Measurements from ENCODE around the gene FGF14. TPM values are rescaled to one million over a fixed set of nuclear protein-coding genes. Genes with fewer than 3 reads are reported as not detected.

FGF14 gene
- total RNA-seq, 3 donors from 2014 or later (not counting 1 experiment from before 2014, with no cell fraction given) = not detected

DNA sequence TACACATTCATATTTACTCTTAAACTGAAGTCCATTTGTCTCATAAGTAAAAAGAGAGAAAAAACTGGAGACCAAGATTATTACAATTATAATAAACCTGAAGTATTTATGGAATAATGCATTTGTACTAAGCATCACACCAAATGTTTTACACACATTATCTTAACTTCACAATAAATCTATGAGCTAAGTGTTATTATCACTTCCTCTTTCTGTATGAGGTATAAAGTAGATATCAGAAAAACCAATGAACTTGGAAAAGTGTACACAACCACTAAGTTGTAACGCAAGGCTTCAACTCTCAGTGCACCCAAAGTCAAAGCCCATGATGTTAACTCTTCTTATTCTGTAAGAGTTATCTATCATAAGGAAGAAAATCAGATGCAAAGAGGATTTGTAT lies 274.7 kb downstream of the FGF14 start:
- no peak for DNase-seq
- no peaks in the 10 kb centered on the region for H3K27me3 ChIP-seq (ENCODE audit: control insufficient read depth, insufficient read depth, low read length)
- no peaks in the 10 kb centered on the region for H3K27me3 Mint-ChIP-seq (ENCODE audit: low read depth in 2 of 2)
- H3K36me3 Mint-ChIP-seq = no peaks in the 10 kb centered on the region
- TF ChIP-seq, protein P1, sequence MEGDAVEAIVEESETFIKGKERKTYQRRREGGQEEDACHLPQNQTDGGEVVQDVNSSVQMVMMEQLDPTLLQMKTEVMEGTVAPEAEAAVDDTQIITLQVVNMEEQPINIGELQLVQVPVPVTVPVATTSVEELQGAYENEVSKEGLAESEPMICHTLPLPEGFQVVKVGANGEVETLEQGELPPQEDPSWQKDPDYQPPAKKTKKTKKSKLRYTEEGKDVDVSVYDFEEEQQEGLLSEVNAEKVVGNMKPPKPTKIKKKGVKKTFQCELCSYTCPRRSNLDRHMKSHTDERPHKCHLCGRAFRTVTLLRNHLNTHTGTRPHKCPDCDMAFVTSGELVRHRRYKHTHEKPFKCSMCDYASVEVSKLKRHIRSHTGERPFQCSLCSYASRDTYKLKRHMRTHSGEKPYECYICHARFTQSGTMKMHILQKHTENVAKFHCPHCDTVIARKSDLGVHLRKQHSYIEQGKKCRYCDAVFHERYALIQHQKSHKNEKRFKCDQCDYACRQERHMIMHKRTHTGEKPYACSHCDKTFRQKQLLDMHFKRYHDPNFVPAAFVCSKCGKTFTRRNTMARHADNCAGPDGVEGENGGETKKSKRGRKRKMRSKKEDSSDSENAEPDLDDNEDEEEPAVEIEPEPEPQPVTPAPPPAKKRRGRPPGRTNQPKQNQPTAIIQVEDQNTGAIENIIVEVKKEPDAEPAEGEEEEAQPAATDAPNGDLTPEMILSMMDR (IDR thresholded peaks at IDR 0.05) = no peak
- no peak overlapping the region for H3K27ac ChIP-seq (ENCODE audit: low read length)
- no peak overlapping the region for H3K4me3 Mint-ChIP-seq
- H3K4me1 Mint-ChIP-seq = no peaks in the 10 kb centered on the region
- H3K9me3 Mint-ChIP-seq = peaks cover 0 to 5% of the 10 kb centered on the region in 2 donors
- no peaks in the 10 kb centered on the region for H3K4me1 ChIP-seq (ENCODE audit: control insufficient read depth, insufficient read depth, low read length)
- H3K27ac Mint-ChIP-seq = no peak overlapping the region
- WGBS (ENCODE audit: insufficient coverage) = no CpG with 5 or more reads among the region's 1 CpG
- ATAC-seq = no peak
- intact Hi-C loops (cut with micrococcal nuclease) = no loop called here
- H3K36me3 ChIP-seq (ENCODE audit: control insufficient read depth, insufficient read depth, low read length) = no peaks in the 10 kb centered on the region
- H3K9me3 ChIP-seq (ENCODE audit: control insufficient read depth, insufficient read depth, low read length) = no peaks in the 10 kb centered on the region
- H3K4me3 ChIP-seq (ENCODE audit: low read length) = no peak overlapping the region

DNA sequence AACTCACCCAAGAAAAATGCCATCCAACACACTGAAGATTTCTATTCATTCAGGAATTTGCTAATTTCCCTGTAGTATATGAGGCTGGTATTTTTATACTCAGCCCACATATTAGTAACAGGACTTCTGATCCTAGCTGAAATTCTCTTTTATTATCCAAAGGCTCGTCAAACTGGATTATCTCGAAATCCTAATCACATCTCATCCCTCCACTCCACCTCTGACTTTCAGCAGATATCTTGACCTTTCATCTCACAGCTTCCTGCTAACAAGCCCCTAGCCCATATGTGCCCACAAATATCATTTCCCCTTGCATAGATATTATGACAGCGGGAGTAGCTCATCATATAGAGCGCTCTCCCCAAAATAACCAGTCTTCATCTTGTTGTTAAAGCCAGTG lies 279.7 kb downstream of the FGF14 start:
- H3K4me1 Mint-ChIP-seq = no peaks in the 10 kb centered on the region
- Histone ChIP-seq H3K27ac (ENCODE audit: low read length) (no peak overlapping the region), H3K4me3 (ENCODE audit: low read length) (no peak overlapping the region), H3K4me1 (ENCODE audit: control insufficient read depth, insufficient read depth, low read length) (no peaks in the 10 kb centered on the region), H3K9me3 (ENCODE audit: control insufficient read depth, insufficient read depth, low read length) (no peaks in the 10 kb centered on the region), H3K36me3 (ENCODE audit: control insufficient read depth, insufficient read depth, low read length) (no peaks in the 10 kb centered on the region), H3K27me3 (ENCODE audit: control insufficient read depth, insufficient read depth, low read length) (no peaks in the 10 kb centered on the region)
- intact Hi-C loops (cut with micrococcal nuclease) = no loop called here
- H3K27ac Mint-ChIP-seq = no peak overlapping the region
- 73% methylated on average over 4 of the region's 4 CpGs for WGBS (ENCODE audit: insufficient coverage)
- H3K27me3 Mint-ChIP-seq (ENCODE audit: low read depth in 2 of 2) = no peaks in the 10 kb centered on the region
- no peak for ATAC-seq
- peaks cover 0 to 11% of the 10 kb centered on the region in 2 donors for H3K9me3 Mint-ChIP-seq
- H3K4me3 Mint-ChIP-seq = no peak overlapping the region
- TF ChIP-seq, protein P1 (IDR thresholded peaks at IDR 0.05) = no peak
- no peaks in the 10 kb centered on the region for H3K36me3 Mint-ChIP-seq
- DNase-seq = no peak

DNA sequence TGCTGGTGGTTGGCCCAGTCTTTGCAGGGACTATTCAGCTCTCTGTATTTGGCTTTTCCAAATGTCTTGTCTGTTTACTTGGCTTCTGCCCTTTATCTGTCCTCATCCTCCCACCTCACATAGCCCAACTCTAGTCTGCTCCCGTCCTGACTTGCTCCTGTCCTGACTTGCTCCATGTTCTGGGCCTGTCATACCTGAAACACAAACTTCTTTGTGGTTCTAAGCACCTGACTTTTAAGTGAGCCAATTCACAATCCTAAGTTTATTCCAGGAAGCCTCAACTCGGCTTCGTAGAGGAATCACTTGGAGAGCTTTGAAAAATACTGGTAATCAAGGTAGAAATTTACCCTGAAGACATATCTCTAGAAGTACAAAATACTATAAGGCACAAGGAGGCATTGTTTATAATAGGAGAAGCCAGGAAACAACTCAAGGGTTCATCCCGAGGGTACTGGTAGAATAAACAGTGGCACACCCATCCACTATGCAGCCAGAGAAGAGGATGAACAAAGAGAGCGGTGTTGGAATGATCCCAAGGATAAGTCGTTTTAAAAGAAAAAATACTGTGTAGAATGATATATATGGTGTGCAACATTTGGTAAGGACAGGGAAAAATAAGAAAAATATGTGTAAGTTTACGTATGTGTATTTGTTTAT lies 284.5 kb downstream of the FGF14 start:
- no peak overlapping the region for H3K27ac ChIP-seq (ENCODE audit: low read length)
- TF ChIP-seq, protein P1 (IDR thresholded peaks at IDR 0.05) = no peak
- H3K27ac Mint-ChIP-seq = no peak overlapping the region
- H3K36me3 ChIP-seq (ENCODE audit: control insufficient read depth, insufficient read depth, low read length) = no peaks in the 10 kb centered on the region
- intact Hi-C loops (cut with micrococcal nuclease) = no loop called here
- no peaks in the 10 kb centered on the region for H3K27me3 ChIP-seq (ENCODE audit: control insufficient read depth, insufficient read depth, low read length)
- no peak for DNase-seq
- no peak for ATAC-seq
- H3K4me1 ChIP-seq (ENCODE audit: control insufficient read depth, insufficient read depth, low read length) = no peaks in the 10 kb centered on the region
- H3K4me3 Mint-ChIP-seq = no peak overlapping the region
- H3K9me3 Mint-ChIP-seq = peaks cover 0 to 8% of the 10 kb centered on the region in 2 donors
- H3K36me3 Mint-ChIP-seq = no peaks in the 10 kb centered on the region
- no peak overlapping the region for H3K4me3 ChIP-seq (ENCODE audit: low read length)
- no peaks in the 10 kb centered on the region for H3K4me1 Mint-ChIP-seq
- no peaks in the 10 kb centered on the region for H3K9me3 ChIP-seq (ENCODE audit: control insufficient read depth, insufficient read depth, low read length)
- WGBS (ENCODE audit: insufficient coverage) = 55% methylated on average over 5 of the region's 7 CpGs
- no peaks in the 10 kb centered on the region for H3K27me3 Mint-ChIP-seq (ENCODE audit: low read depth in 2 of 2)

DNA sequence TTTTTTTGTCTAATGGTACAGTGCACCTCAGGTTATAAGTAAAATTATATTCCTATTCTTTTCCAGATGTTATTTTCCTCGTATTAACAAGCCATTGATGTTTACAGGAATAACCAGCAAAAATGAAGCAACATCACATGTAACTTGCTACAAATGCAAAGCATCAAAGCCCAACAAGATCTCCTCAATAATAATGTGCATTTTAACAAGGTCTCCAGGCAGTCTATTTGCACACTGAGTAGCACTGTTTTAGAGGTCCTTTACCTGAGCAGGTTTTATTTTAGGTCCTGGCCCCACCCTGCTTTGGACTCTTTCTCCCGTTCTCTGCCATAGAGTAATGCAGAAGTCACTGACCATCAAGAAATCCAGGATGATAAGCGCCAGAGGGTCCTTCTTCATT lies 298.4 kb downstream of the FGF14 start:
- Histone ChIP-seq H3K9me3 (ENCODE audit: control insufficient read depth, insufficient read depth, low read length) (no peaks in the 10 kb centered on the region), H3K4me1 (ENCODE audit: control insufficient read depth, insufficient read depth, low read length) (no peaks in the 10 kb centered on the region), H3K27me3 (ENCODE audit: control insufficient read depth, insufficient read depth, low read length) (no peaks in the 10 kb centered on the region), H3K36me3 (ENCODE audit: control insufficient read depth, insufficient read depth, low read length) (no peaks in the 10 kb centered on the region), H3K4me3 (ENCODE audit: low read length) (no peak overlapping the region), H3K27ac (ENCODE audit: low read length) (no peak overlapping the region)
- H3K36me3 Mint-ChIP-seq = no peaks in the 10 kb centered on the region
- DNase-seq (no peak), ATAC-seq (no peak)
- TF ChIP-seq, protein P1 (IDR thresholded peaks at IDR 0.05) = no peak
- no peak overlapping the region for H3K4me3 Mint-ChIP-seq
- no peaks in the 10 kb centered on the region for H3K27me3 Mint-ChIP-seq (ENCODE audit: low read depth in 2 of 2)
- H3K4me1 Mint-ChIP-seq = no peaks in the 10 kb centered on the region
- intact Hi-C loops (cut with micrococcal nuclease) = no loop called here
- H3K27ac Mint-ChIP-seq = no peak overlapping the region
- H3K9me3 Mint-ChIP-seq = peaks cover 0 to 3% of the 10 kb centered on the region in 2 donors
- 76% methylated on average over 3 of the region's 3 CpGs for WGBS (ENCODE audit: insufficient coverage)

Measured in natural killer cell (primary cell).